Measurements from ENCODE around the gene LRRTM3. TPM values are rescaled to one million over a fixed set of nuclear protein-coding genes. Genes with fewer than 3 reads are reported as not detected.

The LRRTM3 gene
- total RNA-seq, 2 experiments from 2014 or later, result not detected

DNA sequence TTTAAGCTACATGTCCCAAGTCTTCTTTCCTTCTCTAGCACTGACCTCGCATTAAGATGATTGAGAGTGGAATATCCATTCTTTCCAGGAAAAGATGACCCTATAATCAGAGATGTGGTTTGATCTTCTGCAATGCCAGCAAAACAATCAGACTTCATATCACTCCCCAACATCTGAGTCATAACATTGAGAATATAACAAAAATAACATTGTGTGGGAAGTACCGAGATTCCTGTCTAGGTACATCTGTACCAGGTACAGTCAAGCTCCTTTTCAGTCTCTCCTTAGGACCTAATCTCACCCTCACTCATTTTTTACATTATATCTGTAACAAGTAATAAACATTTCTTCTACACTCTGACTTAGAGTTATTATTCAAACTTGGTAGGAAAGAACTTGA lies 201.6 kb downstream of the LRRTM3 start:
- POLR2A ChIA-PET, result no interaction called here
- H3K36me3 ChIP-seq (ENCODE audit: insufficient read depth, low read length), result no peaks in the 10 kb centered on the region
- intact Hi-C loops (cut with DNase I, micrococcal nuclease), result no loop called here
- no peaks in the 10 kb centered on the region for H3K27me3 Mint-ChIP-seq
- no peaks in the 10 kb centered on the region for H3K4me1 Mint-ChIP-seq (ENCODE audit: low read depth)
- no peaks in the 10 kb centered on the region for H3K4me1 ChIP-seq (ENCODE audit: insufficient read depth, low read length)
- no peaks in the 10 kb centered on the region for H3K9me3 ChIP-seq (ENCODE audit: control insufficient read depth in 1 of 2, insufficient read depth in 1 of 2, low read length in 2 of 2)
- H3K27ac ChIP-seq (ENCODE audit: low read depth in 1 of 2, low read length in 2 of 2), result no peak overlapping the region
- DNase-seq, result no peak
- H3K9me3 Mint-ChIP-seq, result no peaks in the 10 kb centered on the region
- CTCF ChIA-PET, result no interaction called here
- no peak overlapping the region for H3K27ac Mint-ChIP-seq
- no peak for ATAC-seq (ENCODE audit: poor library complexity)
- no peak overlapping the region for H3K4me3 ChIP-seq (ENCODE audit: low read length)
- no peak overlapping the region for H3K4me3 Mint-ChIP-seq
- no peaks in the 10 kb centered on the region for H3K36me3 Mint-ChIP-seq (ENCODE audit: low read depth)
- H3K27me3 ChIP-seq (ENCODE audit: control insufficient read depth in 1 of 2, insufficient read depth in 2 of 2, low read length in 2 of 2), result no peaks in the 10 kb centered on the region
- TF ChIP-seq, protein P1, sequence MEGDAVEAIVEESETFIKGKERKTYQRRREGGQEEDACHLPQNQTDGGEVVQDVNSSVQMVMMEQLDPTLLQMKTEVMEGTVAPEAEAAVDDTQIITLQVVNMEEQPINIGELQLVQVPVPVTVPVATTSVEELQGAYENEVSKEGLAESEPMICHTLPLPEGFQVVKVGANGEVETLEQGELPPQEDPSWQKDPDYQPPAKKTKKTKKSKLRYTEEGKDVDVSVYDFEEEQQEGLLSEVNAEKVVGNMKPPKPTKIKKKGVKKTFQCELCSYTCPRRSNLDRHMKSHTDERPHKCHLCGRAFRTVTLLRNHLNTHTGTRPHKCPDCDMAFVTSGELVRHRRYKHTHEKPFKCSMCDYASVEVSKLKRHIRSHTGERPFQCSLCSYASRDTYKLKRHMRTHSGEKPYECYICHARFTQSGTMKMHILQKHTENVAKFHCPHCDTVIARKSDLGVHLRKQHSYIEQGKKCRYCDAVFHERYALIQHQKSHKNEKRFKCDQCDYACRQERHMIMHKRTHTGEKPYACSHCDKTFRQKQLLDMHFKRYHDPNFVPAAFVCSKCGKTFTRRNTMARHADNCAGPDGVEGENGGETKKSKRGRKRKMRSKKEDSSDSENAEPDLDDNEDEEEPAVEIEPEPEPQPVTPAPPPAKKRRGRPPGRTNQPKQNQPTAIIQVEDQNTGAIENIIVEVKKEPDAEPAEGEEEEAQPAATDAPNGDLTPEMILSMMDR (IDR thresholded peaks at IDR 0.05), result no peak

- no peak overlapping the region for H3K4me3 Mint-ChIP-seq
- Histone ChIP-seq H3K9me3 (ENCODE audit: control insufficient read depth in 1 of 2, insufficient read depth in 1 of 2, low read length in 2 of 2) (no peaks in the 10 kb centered on the region), H3K4me3 (ENCODE audit: low read length) (no peak overlapping the region), H3K4me1 (ENCODE audit: insufficient read depth, low read length) (no peaks in the 10 kb centered on the region), H3K27ac (ENCODE audit: low read depth in 1 of 2, low read length in 2 of 2) (no peak overlapping the region), H3K36me3 (ENCODE audit: insufficient read depth, low read length) (no peaks in the 10 kb centered on the region), H3K27me3 (ENCODE audit: control insufficient read depth in 1 of 2, insufficient read depth in 2 of 2, low read length in 2 of 2) (no peaks in the 10 kb centered on the region)
- TF ChIP-seq, protein P1 (IDR thresholded peaks at IDR 0.05), result no peak
- DNase-seq, result no peak
- ChIA-PET POLR2A (no interaction called here), CTCF (no interaction called here)
- H3K4me1 Mint-ChIP-seq (ENCODE audit: low read depth), result no peaks in the 10 kb centered on the region
- H3K9me3 Mint-ChIP-seq, result no peaks in the 10 kb centered on the region
- intact Hi-C loops (cut with DNase I, micrococcal nuclease), result no loop called here
- H3K27ac Mint-ChIP-seq, result no peak overlapping the region
- H3K27me3 Mint-ChIP-seq, result no peaks in the 10 kb centered on the region
- ATAC-seq (ENCODE audit: poor library complexity), result no peak
- no peaks in the 10 kb centered on the region for H3K36me3 Mint-ChIP-seq (ENCODE audit: low read depth)
Measured at GRCh38 chr10:67140641-67141040, 214.8 kb downstream of the LRRTM3 start.

DNA sequence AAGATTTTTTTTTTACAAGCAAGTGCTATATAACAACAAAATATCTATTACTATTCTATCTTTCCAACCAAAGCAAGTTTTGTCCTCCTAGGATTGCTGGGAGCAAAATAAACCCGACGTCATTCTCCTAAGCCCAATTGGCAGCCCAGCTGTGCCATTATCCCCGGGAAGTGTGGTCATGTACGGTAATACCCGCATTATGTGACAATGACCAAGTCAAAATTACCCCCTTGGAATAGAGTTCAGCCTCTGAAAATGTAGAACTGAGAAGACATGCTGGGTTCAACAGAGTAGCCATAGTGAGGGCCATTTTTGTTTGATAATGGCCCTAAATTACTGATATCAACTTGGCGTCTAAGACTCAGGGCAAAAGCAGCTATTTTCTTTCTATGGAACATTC lies 215.5 kb downstream of the LRRTM3 start:
- CTCF ChIA-PET, result no interaction called here
- H3K4me3 ChIP-seq (ENCODE audit: low read length), result no peak overlapping the region
- intact Hi-C loops (cut with DNase I, micrococcal nuclease), result no loop called here
- no peaks in the 10 kb centered on the region for H3K36me3 Mint-ChIP-seq (ENCODE audit: low read depth)
- TF ChIP-seq, protein P1 (IDR thresholded peaks at IDR 0.05), result no peak
- no peaks in the 10 kb centered on the region for H3K9me3 ChIP-seq (ENCODE audit: control insufficient read depth in 1 of 2, insufficient read depth in 1 of 2, low read length in 2 of 2)
- DNase-seq (no peak), ATAC-seq (ENCODE audit: poor library complexity) (no peak)
- no peaks in the 10 kb centered on the region for H3K36me3 ChIP-seq (ENCODE audit: insufficient read depth, low read length)
- H3K27me3 ChIP-seq (ENCODE audit: control insufficient read depth in 1 of 2, insufficient read depth in 2 of 2, low read length in 2 of 2), result no peaks in the 10 kb centered on the region
- no peak overlapping the region for H3K27ac ChIP-seq (ENCODE audit: low read depth in 1 of 2, low read length in 2 of 2)
- H3K9me3 Mint-ChIP-seq, result no peaks in the 10 kb centered on the region
- H3K4me3 Mint-ChIP-seq, result no peak overlapping the region
- H3K27ac Mint-ChIP-seq, result no peak overlapping the region
- POLR2A ChIA-PET, result no interaction called here
- H3K4me1 ChIP-seq (ENCODE audit: insufficient read depth, low read length), result no peaks in the 10 kb centered on the region
- H3K27me3 Mint-ChIP-seq, result no peaks in the 10 kb centered on the region
- no peaks in the 10 kb centered on the region for H3K4me1 Mint-ChIP-seq (ENCODE audit: low read depth)

All from CD4-positive, alpha-beta T cell (primary cell).